C4-2B (cell line): ENCODE results near the gene MITF.

Experiments used
- ZFX ChIP-seq: fragments of 450-650 bp; IDR thresholded peaks from 2 replicates; pipeline ENCODE4 v1.6.1; 2017
- TF ChIP-seq, protein P1 (sequence below): fragments of 450-650 bp; conservative IDR thresholded peaks from 2 replicates; pipeline ENCODE4 v1.5.1; 2017; ENCODE audit warnings: mild to moderate bottlenecking

GRCh38 chr3:69850849-69851248, 111.6 kb downstream of the MITF start:
- TF ChIP-seq, protein P1, sequence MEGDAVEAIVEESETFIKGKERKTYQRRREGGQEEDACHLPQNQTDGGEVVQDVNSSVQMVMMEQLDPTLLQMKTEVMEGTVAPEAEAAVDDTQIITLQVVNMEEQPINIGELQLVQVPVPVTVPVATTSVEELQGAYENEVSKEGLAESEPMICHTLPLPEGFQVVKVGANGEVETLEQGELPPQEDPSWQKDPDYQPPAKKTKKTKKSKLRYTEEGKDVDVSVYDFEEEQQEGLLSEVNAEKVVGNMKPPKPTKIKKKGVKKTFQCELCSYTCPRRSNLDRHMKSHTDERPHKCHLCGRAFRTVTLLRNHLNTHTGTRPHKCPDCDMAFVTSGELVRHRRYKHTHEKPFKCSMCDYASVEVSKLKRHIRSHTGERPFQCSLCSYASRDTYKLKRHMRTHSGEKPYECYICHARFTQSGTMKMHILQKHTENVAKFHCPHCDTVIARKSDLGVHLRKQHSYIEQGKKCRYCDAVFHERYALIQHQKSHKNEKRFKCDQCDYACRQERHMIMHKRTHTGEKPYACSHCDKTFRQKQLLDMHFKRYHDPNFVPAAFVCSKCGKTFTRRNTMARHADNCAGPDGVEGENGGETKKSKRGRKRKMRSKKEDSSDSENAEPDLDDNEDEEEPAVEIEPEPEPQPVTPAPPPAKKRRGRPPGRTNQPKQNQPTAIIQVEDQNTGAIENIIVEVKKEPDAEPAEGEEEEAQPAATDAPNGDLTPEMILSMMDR, result no peak
- no peak for TF ChIP-seq ZFX
